ENCODE data around the gene YIPF5. TPM values are rescaled to one million over a fixed set of nuclear protein-coding genes. Genes with fewer than 3 reads are reported as not detected.

YIPF5 gene
- total RNA-seq (ENCODE audit: low replicate concordance) = 48.3 and 65.6 TPM in 2 replicates

DNA sequence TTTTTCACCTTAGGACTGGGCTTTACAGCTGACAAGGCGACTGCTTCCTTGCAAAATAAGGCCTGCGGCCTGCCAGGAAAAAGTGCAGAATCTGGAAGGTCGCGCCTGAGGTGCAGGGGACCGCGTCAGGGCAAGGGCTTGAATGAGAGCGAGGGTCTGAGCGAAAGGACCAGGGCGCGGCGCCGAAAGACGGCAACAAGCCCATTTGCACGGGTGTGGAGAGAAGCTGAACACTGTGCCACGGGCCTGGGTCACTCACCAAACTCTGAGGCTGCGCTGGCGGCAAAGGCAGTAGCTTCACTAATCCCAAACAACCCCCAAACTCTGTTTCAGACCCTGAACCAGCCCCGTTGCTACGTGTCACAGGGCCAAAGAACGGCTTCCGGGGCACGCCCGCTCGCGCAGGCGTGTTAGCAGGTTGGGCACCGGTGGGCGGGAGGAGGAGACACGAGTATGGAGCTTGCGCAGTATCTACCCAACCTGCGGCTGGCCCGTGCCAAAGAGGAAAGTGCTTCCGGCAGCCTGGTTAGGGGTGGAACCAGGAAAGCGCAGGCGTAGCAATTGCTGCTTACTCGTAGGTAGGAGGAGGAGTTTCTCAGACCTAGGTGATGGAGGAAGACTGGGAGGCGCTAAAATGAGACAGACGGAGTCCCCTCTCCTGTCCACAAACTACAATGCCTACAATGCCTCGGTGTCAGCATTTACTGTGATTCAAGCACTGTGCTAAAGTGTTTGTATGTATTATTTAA lies at the start of gene YIPF5, which contains the start of gene KCTD16:
Gene YIPF5 (minus strand): TSS at position 384 of the 749 bp plus-strand sequence. CDS start 704 bp downstream, outside the sequence.
Gene KCTD16 (plus strand): TSS at position 598 of the 749 bp plus-strand sequence.
- no peaks in the 10 kb centered on the region for H3K9me3 Mint-ChIP-seq
- Histone ChIP-seq H3K27me3 (peaks cover 5% of the 10 kb centered on the region), H4K20me1 (ENCODE audit: low read depth) (no peaks in the 10 kb centered on the region), H3K4me1 (peaks cover 4% of the 10 kb centered on the region), H3K36me3 (no peaks in the 10 kb centered on the region), H3K9ac (peak within 1 kb of the TSS; percentile 75), H2AFZ (replicated peaks) (peak within 1 kb of the TSS; percentile 92), H3K4me2 (peak within 1 kb of the TSS; percentile 89), H3K27ac (peak within 1 kb of the TSS; percentile 36), H3K9me3 (ENCODE audit: low read depth) (no peaks in the 10 kb centered on the region), H3K4me3 (peak within 1 kb of the TSS; percentile 80), H3K79me2 (ENCODE audit: low read depth) (peaks cover 34% of the 10 kb centered on the region), H3F3A (ENCODE audit: low read depth) (no peaks in the 10 kb centered on the region)
- H3K4me1 Mint-ChIP-seq = peaks cover 28% of the 10 kb centered on the region
- DNase-seq (ENCODE audit: low spot score) = peak; percentile 97
- no peaks in the 10 kb centered on the region for H3K27me3 Mint-ChIP-seq (ENCODE audit: insufficient read depth, low read depth)
- H3K36me3 Mint-ChIP-seq = peaks cover 4% of the 10 kb centered on the region
- TF ChIP-seq EZH2phosphoT487 (IDR thresholded peaks at IDR 0.05) = no peak
- TF ChIP-seq EZH2 (IDR thresholded peaks at IDR 0.05) = no peak
- TF ChIP-seq CTCF (IDR thresholded peaks at IDR 0.05) = no peak
- H3K4me3 Mint-ChIP-seq = peak within 1 kb of the TSS; percentile 90
- peak within 1 kb of the TSS; percentile 77 for H3K27ac Mint-ChIP-seq

GRCh38 chr5:144219869-144220268 lies 49.4 kb upstream of the YIPF5 start:
- TF ChIP-seq EZH2 (IDR thresholded peaks at IDR 0.05) (no peak), CTCF (IDR thresholded peaks at IDR 0.05) (no peak), EZH2phosphoT487 (IDR thresholded peaks at IDR 0.05) (no peak)
- H3F3A ChIP-seq (ENCODE audit: low read depth) = no peaks in the 10 kb centered on the region
- no peaks in the 10 kb centered on the region for H3K36me3 ChIP-seq
- H3K4me3 ChIP-seq = no peak overlapping the region
- H3K27ac ChIP-seq = no peak overlapping the region
- H4K20me1 ChIP-seq (ENCODE audit: low read depth) = no peaks in the 10 kb centered on the region
- H3K27ac Mint-ChIP-seq = no peak overlapping the region
- no peaks in the 10 kb centered on the region for H3K36me3 Mint-ChIP-seq
- no peaks in the 10 kb centered on the region for H3K79me2 ChIP-seq (ENCODE audit: low read depth)
- H3K27me3 Mint-ChIP-seq (ENCODE audit: insufficient read depth, low read depth) = peaks cover 2% of the 10 kb centered on the region
- no peak overlapping the region for H3K4me3 Mint-ChIP-seq
- H2AFZ ChIP-seq (replicated peaks) = no peak overlapping the region
- H3K27me3 ChIP-seq = no peaks in the 10 kb centered on the region
- no peaks in the 10 kb centered on the region for H3K9me3 ChIP-seq (ENCODE audit: low read depth)
- no peak overlapping the region for H3K4me2 ChIP-seq
- H3K9ac ChIP-seq = no peak overlapping the region
- no peak for DNase-seq (ENCODE audit: low spot score)
- H3K4me1 ChIP-seq = no peaks in the 10 kb centered on the region
- no peaks in the 10 kb centered on the region for H3K9me3 Mint-ChIP-seq
- H3K4me1 Mint-ChIP-seq = no peaks in the 10 kb centered on the region

DNA sequence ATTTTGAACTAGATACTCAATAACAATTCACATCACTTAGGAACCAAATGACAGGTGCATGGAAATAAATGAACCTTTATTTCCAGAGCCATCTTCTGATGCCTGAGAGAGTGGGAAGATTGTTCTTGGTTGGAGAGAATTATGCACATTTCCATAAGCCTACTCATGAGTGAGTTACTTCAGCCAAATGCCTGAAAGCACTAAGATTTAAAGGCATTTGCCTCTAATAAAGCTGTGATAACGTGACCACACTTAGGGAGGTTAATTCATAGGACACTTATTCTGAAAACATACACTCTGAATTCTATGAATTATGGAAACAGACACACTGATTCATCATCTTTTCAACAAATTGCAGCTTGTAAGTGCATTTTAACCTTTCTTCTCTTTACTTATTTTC lies 40.2 kb upstream of the YIPF5 start:
- H3K4me1 Mint-ChIP-seq = peaks cover 4% of the 10 kb centered on the region
- H3K36me3 ChIP-seq = no peaks in the 10 kb centered on the region
- H3K27me3 ChIP-seq = peaks cover 14% of the 10 kb centered on the region
- no peak overlapping the region for H3K4me3 Mint-ChIP-seq
- no peak overlapping the region for H2AFZ ChIP-seq (replicated peaks)
- H3K4me1 ChIP-seq = peaks cover 7% of the 10 kb centered on the region
- TF ChIP-seq CTCF (IDR thresholded peaks at IDR 0.05) = no peak
- no peak for TF ChIP-seq EZH2 (IDR thresholded peaks at IDR 0.05)
- no peak for TF ChIP-seq EZH2phosphoT487 (IDR thresholded peaks at IDR 0.05)
- no peak overlapping the region for H3K4me2 ChIP-seq
- no peaks in the 10 kb centered on the region for H3K79me2 ChIP-seq (ENCODE audit: low read depth)
- peaks cover 2% of the 10 kb centered on the region for H3K27me3 Mint-ChIP-seq (ENCODE audit: insufficient read depth, low read depth)
- no peak overlapping the region for H3K27ac Mint-ChIP-seq
- no peaks in the 10 kb centered on the region for H3K9me3 Mint-ChIP-seq
- no peaks in the 10 kb centered on the region for H3K36me3 Mint-ChIP-seq
- H3K4me3 ChIP-seq = no peak overlapping the region
- H4K20me1 ChIP-seq (ENCODE audit: low read depth) = no peaks in the 10 kb centered on the region
- H3K27ac ChIP-seq = no peak overlapping the region
- DNase-seq (ENCODE audit: low spot score) = no peak
- H3K9ac ChIP-seq = no peak overlapping the region
- H3F3A ChIP-seq (ENCODE audit: low read depth) = no peaks in the 10 kb centered on the region
- no peaks in the 10 kb centered on the region for H3K9me3 ChIP-seq (ENCODE audit: low read depth)

Measured in neural progenitor cell (in vitro differentiated cells).